Left lung (tissue), 10 donors: ENCODE data around the gene AXIN1. TPM values are rescaled to one million over a fixed set of nuclear protein-coding genes. Genes with fewer than 3 reads are reported as not detected.

Experiments
- ATAC-seq: fragments of 200-7000 bp; cut with Tn5 transposase; one replicate; pipeline ENCODE4 v1.9.1; 2020; ENCODE audit warnings: moderate library complexity
- DNase-seq, 4 donors: peaks; one replicate each; pipeline ENCODE4 v3.0.0-alpha.2; 2013 to 2020
- H3K27ac ChIP-seq, 2 donors: fragments of 200-600 bp; sonication (generic) in 1 of 2; one replicate each; pipeline versions ENCODE4 v1.5.0 to v1.8.0; 2020 to 2021
- H3K27me3 ChIP-seq, 2 donors: fragments of 200-600 bp; sonication (generic) in 1 of 2; one replicate each; pipeline versions ENCODE4 v1.5.0 to v1.8.0; 2020 to 2021
- H3K36me3 ChIP-seq, 2 donors: fragments of 200-600 bp; sonication (generic) in 1 of 2; one replicate each; pipeline versions ENCODE4 v1.5.0 to v1.8.0; 2020 to 2021
- H3K4me1 ChIP-seq, 2 donors: fragments of 200-600 bp; one replicate each; pipeline ENCODE4 v1.8.0; 2021
- H3K4me3 ChIP-seq, 2 donors: fragments of 200-600 bp; sonication (generic) in 1 of 2; one replicate each; pipeline versions ENCODE4 v1.5.0 to v1.8.0; 2020 to 2021; ENCODE audit warnings: mild to moderate bottlenecking in 1 of 2
- H3K9me3 ChIP-seq, 2 donors: fragments of 200-600 bp; sonication (generic) in 1 of 2; one replicate each; pipeline versions ENCODE4 v1.5.0 to v1.8.0; 2020 to 2021
- intact Hi-C, 2 donors: fragments of 100-400 bp; cut with DNase I; formaldehyde crosslinking; loops; one replicate each; pipeline versions ENCODE4 v1.11.2 to v1.14.2; 2022
- polyA plus RNA-seq, 6 donors: library from polyadenylated mRNA; unstranded; fragments of 120-200 nt; gene quantifications; one replicate each; pipeline ENCODE4 v1.2.1, GENCODE V29; 2013; ENCODE audit not compliant: insufficient read length in 6 of 6
- total RNA-seq, 2 donors: library from RNA; stranded (reverse); fragmentation: NEBNext Ultra II Directional; extraction: Animal tissue kit (Norgen Biotek cat#: 25700); gene quantifications; one replicate each; pipeline ENCODE4 v1.2.1, GENCODE V29; 2021
- TF ChIP-seq, protein P1 (sequence below), 2 donors: fragments of 200-600 bp; sonication (generic) in 1 of 2; IDR thresholded peaks; one replicate each; pipeline versions ENCODE4 v1.5.0 to v1.8.0; 2021; ENCODE audit warnings: antibody characterized with exemption in 2 of 2
- donor health status: DM: no; HTN: yes; CAD: no.
- donor health status: DM: no; HTN: no; CAD: no.

The AXIN1 gene
- total and polyA plus RNA-seq, 8 donors, result 14.0 to 23.4 (median 18.0) TPM

DNA sequence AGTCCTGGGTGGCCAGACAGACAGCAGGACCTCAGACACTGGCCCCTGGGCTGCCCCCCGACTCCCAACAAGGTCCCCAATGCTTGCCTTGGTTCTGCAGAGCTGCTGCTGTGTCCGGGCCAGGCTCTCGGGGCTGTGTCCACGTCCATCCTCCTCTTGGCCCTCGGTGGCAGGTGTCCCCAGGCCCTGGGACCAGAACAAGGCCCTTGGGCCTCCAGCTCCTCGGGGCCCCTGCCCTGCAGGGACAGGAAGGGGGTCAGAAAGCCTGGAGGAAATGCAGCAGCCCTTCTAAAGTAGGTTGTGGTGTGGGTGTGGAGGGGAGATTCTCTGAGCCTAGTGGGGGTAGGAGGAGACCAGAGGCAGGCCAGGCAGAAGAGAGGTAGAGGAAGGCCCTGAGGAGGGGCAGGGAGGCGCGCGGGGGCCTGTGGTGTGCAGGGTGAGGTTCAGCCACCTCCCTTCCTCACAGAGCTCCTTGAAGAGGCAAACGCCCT, 2.5 kb upstream of the AXIN1 start:
- Histone ChIP-seq H3K4me1 (peaks cover 0 to 24% of the 10 kb centered on the region in 2 donors), H3K27ac (no peak overlapping the region), H3K9me3 (no peaks in the 10 kb centered on the region), H3K36me3 (no peaks in the 10 kb centered on the region), H3K27me3 (no peaks in the 10 kb centered on the region), H3K4me3 (no peak overlapping the region)
- intact Hi-C loops, result loop anchor here in 1 of 2 donors (10.0 kb wide), 1 partner anchor 140 kb away; no protein-coding TSS in a partner anchor
- ATAC-seq (no peak), DNase-seq (peak in 1 of 4 donors; percentile 74)
- TF ChIP-seq, protein P1, sequence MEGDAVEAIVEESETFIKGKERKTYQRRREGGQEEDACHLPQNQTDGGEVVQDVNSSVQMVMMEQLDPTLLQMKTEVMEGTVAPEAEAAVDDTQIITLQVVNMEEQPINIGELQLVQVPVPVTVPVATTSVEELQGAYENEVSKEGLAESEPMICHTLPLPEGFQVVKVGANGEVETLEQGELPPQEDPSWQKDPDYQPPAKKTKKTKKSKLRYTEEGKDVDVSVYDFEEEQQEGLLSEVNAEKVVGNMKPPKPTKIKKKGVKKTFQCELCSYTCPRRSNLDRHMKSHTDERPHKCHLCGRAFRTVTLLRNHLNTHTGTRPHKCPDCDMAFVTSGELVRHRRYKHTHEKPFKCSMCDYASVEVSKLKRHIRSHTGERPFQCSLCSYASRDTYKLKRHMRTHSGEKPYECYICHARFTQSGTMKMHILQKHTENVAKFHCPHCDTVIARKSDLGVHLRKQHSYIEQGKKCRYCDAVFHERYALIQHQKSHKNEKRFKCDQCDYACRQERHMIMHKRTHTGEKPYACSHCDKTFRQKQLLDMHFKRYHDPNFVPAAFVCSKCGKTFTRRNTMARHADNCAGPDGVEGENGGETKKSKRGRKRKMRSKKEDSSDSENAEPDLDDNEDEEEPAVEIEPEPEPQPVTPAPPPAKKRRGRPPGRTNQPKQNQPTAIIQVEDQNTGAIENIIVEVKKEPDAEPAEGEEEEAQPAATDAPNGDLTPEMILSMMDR (IDR thresholded peaks at IDR 0.05), result no peak

DNA sequence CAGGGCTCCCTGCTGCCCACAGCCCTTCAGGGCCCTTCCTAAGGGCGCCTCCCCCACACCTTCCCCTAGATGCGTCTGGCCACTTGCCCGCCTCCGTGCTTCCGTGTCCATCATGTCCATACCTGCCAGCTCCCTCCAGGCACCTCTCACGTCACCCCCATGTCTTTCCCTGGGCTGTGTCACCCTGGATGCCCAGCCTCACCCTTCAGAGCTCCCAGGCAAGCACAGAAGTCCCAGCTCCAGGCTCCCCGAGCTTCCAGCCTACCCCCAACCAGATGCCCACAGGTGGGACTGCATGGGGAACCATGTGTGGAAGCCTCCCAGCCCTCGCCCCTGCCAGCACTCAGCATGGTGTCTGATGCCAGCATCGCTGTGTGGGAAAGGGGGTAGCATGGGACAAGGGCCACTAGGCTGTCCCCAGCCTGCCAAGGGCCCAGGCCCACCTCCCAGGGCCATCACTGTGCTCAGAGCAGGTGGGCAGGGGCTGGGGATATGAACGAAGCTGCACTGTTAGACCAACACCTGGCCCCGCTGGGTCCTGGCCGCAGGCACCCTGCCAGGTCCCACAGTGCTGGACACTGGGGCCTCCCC, 1.9 kb upstream of the AXIN1 start:
- Histone ChIP-seq H3K4me1 (peaks cover 0 to 29% of the 10 kb centered on the region in 2 donors), H3K9me3 (no peaks in the 10 kb centered on the region), H3K4me3 (no peak overlapping the region), H3K36me3 (no peaks in the 10 kb centered on the region), H3K27ac (no peak overlapping the region), H3K27me3 (no peaks in the 10 kb centered on the region)
- ATAC-seq, result no peak
- intact Hi-C loops, result loop anchor here in 1 of 2 donors (10.0 kb wide), 1 partner anchor 140 kb away; no protein-coding TSS in a partner anchor
- DNase-seq, result peak in 1 of 4 donors; percentile 77
- TF ChIP-seq, protein P1 (IDR thresholded peaks at IDR 0.05), result no peak

DNA sequence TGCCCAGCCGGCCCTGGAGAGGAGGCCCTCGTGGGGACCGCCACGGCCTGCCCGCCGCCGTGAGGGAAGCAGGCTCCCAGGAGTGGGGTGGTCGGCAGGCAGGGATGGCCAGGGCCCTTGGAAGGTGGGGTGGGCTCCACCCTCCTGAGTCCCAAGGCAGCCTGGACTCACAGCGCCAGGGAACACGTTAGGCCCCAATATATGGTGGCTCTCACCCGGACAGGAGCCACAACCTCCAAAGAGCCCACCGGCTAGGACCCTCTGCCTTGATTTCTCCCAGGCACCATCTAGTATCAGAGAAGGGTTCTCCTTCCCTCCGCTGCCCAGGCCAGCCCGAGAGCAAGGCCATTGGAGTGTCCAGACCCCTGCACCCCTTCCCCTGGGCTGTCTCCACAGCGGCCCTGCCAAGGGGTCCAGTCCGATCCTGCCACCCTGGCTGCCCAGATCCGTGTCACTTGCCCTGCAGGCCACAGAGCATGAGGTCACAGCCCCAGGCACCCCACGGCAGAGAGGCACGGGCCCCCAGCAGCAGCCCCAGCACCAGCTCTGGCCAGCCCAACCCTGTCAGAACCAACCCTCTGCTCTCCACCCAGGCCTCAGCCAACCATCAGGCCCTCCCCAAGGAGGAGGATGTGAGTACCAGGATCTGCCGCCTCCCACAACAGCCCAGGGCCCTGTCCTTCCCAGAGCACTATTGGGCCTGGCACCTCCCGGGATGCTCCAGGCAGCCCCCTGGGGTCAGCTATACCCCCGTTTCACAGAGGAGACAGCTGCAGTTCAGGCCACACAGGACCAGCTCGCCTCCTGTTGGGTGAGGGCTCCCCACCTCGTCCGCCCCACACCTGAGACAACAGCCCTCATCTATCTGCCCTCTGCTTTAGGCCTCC, 1.1 kb upstream of the AXIN1 start:
- Histone ChIP-seq H3K9me3 (no peaks in the 10 kb centered on the region), H3K4me1 (peaks cover 0 to 35% of the 10 kb centered on the region in 2 donors), H3K4me3 (peak overlapping the region; percentile 31 to 52), H3K27ac (peak overlapping the region; percentile 7 to 76), H3K36me3 (no peaks in the 10 kb centered on the region), H3K27me3 (no peaks in the 10 kb centered on the region)
- ATAC-seq (no peak), DNase-seq (peak in 1 of 4 donors; percentile 84)
- TF ChIP-seq, protein P1 (IDR thresholded peaks at IDR 0.05), result no peak
- intact Hi-C loops, result loop anchor here in 1 of 2 donors (10.0 kb wide), 1 partner anchor 139 kb away; no protein-coding TSS in a partner anchor

DNA sequence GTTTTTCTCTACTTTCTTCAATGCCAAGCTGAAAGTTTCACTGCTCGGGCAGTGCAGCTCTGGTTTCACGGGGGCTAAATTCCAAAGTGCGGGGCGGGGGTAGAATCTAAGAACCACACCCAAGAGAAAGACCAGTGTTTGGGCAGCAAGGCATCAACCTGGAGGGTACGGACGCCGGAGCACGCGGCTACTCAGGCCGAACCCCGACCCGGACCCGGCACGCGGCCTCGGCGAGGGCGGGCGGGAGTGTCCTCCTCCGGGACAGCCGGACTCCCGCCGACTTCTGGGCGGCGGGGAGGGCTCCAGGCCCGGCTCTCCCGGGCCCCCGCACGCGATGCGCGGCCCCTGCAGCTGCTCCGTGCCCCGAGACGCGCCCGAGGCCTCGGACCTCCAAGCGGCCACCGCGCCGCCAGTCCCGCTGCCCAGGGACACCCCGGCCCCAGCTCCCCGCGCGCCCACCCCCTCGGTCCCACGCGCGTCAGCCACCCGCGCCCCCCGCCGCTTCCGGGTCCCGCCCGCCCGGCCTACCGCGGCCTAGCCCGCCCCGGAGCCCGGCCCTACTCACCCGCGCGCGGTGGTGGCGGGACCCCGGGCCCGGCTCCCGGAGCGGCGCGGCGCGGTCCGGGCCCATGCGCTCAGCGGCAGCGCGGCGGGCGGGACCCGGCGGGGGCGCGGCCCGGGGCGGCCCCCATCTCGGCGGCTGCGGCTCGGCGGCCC, 561 bp downstream of the AXIN1 start:
- Histone ChIP-seq H3K4me3 (peak overlapping the region; percentile 61 to 70), H3K9me3 (no peaks in the 10 kb centered on the region), H3K4me1 (peaks cover 0 to 42% of the 10 kb centered on the region in 2 donors), H3K27ac (peak overlapping the region in 1 of 2 donors; percentile 75), H3K27me3 (no peaks in the 10 kb centered on the region), H3K36me3 (no peaks in the 10 kb centered on the region)
- TF ChIP-seq, protein P1 (IDR thresholded peaks at IDR 0.05), result no peak
- intact Hi-C loops, result loop anchor here in 1 of 2 donors (10.0 kb wide), 1 partner anchor 137 kb away; no protein-coding TSS in a partner anchor
- DNase-seq (peak in 1 of 4 donors; percentile 89), ATAC-seq (no peak)
